Fibroblast of peridontal ligament (primary cell): ENCODE measurements around the gene AKT2.

Experiments
- DNase-seq: peaks from one replicate; pipeline ENCODE4 v3.0.0-alpha.2; 2010; ENCODE audit errors: extremely low read depth

AKT2 gene

GRCh38 chr19:40273469-40274360 is 11.4 kb downstream of the AKT2 start:
- DNase-seq = no peak

- no peak for DNase-seq
Observed at GRCh38 chr19:40272261-40272660, 12.9 kb downstream of the AKT2 start.

- no peak for DNase-seq
Observed at GRCh38 chr19:40271706-40272105, 13.4 kb downstream of the AKT2 start.

- no peak for DNase-seq
Observed at GRCh38 chr19:40270362-40271089, 14.6 kb downstream of the AKT2 start.

GRCh38 chr19:40269216-40269940 is 15.8 kb downstream of the AKT2 start:
- no peak for DNase-seq

- no peak for DNase-seq
Observed at GRCh38 chr19:40267601-40267997, 17.5 kb downstream of the AKT2 start.

GRCh38 chr19:40266912-40267600 is 18.1 kb downstream of the AKT2 start:
- DNase-seq = no peak

- DNase-seq = no peak
Observed at GRCh38 chr19:40266119-40266518, 19.0 kb downstream of the AKT2 start.

GRCh38 chr19:40265763-40266099 is 19.4 kb downstream of the AKT2 start:
- DNase-seq = no peak

- DNase-seq = no peak
Observed at GRCh38 chr19:40265055-40265762, 19.9 kb downstream of the AKT2 start.

GRCh38 chr19:40264314-40265054 is 20.7 kb downstream of the AKT2 start:
- no peak for DNase-seq

GRCh38 chr19:40263440-40264313 is 21.5 kb downstream of the AKT2 start:
- no peak for DNase-seq

GRCh38 chr19:40262422-40262821 is 22.7 kb downstream of the AKT2 start:
- DNase-seq = no peak

- DNase-seq = no peak
Observed at GRCh38 chr19:40261631-40262030, 23.5 kb downstream of the AKT2 start.

GRCh38 chr19:40257096-40257517 is 28.0 kb downstream of the AKT2 start:
- DNase-seq = no peak

- DNase-seq = no peak
Observed at GRCh38 chr19:40256512-40256911, 28.6 kb downstream of the AKT2 start.

- no peak for DNase-seq
Observed at GRCh38 chr19:40255619-40256166, 29.5 kb downstream of the AKT2 start.

GRCh38 chr19:40254714-40255418 is 30.3 kb downstream of the AKT2 start:
- no peak for DNase-seq
